ENCODE measurements around the gene MAML3.

MAML3 gene

DNA sequence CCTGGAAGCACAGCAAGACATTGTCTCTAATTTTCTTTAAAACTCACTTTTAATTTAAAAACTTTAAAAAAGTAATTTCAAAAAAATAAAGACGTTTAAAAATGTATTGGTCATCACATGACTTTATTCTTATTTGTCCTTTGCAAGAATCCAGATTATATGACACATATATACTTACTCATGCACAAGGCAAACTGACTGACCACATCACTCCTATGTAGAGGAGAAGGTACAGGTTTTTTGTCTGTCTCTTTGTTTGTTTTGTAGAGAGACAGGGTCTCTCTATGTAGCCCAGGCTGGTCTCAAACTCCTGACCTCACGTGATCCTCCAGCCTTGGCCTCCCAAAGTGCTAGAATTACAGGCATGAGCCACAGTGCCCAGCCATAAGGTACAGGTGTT is 28.6 kb downstream of the MAML3 start:
- TF ChIP-seq, protein P1, sequence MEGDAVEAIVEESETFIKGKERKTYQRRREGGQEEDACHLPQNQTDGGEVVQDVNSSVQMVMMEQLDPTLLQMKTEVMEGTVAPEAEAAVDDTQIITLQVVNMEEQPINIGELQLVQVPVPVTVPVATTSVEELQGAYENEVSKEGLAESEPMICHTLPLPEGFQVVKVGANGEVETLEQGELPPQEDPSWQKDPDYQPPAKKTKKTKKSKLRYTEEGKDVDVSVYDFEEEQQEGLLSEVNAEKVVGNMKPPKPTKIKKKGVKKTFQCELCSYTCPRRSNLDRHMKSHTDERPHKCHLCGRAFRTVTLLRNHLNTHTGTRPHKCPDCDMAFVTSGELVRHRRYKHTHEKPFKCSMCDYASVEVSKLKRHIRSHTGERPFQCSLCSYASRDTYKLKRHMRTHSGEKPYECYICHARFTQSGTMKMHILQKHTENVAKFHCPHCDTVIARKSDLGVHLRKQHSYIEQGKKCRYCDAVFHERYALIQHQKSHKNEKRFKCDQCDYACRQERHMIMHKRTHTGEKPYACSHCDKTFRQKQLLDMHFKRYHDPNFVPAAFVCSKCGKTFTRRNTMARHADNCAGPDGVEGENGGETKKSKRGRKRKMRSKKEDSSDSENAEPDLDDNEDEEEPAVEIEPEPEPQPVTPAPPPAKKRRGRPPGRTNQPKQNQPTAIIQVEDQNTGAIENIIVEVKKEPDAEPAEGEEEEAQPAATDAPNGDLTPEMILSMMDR (IDR thresholded peaks at IDR 0.05): no peak

DNA sequence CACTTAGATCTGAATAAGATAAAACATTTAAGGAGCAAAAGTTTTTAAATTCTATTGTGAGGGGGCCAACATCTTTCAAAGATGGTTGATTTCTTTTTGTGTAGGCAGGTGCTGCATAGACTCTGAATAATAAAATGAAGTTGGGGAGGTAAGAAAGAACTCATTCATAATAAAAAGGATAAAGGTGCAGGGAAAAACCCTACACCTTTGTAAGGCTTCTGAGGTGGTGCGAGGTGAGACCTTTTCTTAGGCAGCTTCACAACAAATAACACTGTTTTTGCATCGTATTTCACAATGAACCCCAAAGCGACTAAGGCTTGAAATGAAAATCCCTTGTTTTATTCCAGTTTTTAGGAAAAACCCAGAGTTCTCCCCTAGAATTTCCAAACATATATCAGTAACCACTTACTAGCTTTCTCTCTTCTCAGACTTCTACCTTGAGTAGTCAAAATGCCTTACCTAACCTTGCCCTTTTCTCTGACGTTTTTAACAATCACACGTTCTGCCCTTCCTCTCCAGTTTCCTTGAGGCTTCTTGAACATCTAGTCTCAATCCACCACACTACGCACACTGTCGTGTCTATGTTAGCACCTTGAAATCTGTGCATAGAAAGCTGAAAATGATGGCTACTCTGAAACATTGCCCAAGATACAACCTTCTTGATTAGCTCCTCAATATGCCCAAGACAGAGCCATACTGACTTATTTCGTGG is 30.2 kb downstream of the MAML3 start:
- TF ChIP-seq, protein P1 (IDR thresholded peaks at IDR 0.05): no peak

DNA sequence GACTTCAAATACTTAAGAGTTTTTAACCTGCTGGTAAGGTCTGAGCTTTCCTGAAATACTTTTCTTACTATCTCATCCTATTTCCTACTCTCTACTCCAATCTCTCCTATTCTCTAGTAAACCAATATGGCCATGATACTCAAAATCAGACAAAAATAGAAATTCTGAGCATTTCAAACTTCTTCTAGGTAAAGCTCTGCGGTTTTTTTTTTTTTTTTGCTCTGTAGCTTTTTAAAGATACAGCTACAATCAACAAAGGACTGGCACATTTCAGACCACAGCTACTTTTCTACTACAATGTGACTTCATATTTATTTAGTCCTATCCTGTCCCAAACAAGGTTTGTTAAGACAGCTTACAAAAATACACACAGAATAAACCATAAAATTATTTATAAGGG is 31.1 kb downstream of the MAML3 start:
- TF ChIP-seq, protein P1 (IDR thresholded peaks at IDR 0.05): no peak

DNA sequence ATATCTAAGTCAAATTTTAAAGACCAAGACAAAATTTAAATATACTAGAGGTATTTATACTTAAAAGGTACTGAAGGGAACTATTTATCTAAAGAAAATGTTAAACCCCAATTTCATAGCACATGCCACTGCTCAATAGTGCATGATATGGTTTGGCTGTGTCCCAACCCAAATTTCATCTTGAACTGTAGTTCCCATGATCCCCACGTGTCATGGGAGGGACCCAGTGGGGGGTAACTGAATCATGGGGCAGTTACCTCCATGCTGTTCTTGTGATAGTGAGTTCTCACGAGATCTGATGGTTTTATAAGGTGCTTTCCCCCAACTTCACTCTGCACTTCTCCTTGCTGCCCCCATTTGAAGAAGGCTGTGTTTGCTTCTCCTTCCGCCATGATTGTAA is 32.3 kb downstream of the MAML3 start:
- TF ChIP-seq, protein P1 (IDR thresholded peaks at IDR 0.05): no peak

DNA sequence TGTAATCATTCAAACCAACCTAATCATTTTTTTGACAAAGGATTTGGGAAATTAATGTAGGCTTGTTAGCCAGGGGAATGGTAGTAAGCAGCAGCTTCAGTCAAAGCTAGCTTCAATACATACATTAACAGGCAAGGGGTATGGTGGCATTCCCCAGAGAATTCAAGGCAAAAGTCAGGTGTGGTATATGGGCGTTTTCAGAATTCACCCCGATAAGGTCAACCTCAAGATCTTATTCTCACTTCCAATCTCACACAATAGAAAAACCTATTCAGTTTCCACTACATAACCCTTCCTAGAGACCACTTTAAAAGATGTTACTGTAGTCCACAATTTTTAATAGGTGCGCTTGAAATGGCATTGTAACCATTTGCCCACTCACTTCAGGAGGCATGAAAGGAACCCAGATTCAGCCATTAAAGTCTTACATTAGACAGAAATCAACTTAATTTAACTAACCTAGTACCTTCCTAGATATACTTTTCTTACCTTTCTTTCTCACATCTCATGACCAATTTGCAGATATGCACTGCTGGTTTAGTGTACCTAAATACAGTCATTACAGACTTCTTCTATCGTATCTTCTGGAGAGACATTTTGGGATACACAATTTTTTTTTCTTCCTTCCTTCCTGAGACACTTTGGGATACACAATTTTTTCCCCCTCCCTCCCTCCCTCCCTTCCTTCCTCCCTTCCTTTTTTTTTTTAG is 34.9 kb downstream of the MAML3 start:
- TF ChIP-seq, protein P1 (IDR thresholded peaks at IDR 0.05): no peak

DNA sequence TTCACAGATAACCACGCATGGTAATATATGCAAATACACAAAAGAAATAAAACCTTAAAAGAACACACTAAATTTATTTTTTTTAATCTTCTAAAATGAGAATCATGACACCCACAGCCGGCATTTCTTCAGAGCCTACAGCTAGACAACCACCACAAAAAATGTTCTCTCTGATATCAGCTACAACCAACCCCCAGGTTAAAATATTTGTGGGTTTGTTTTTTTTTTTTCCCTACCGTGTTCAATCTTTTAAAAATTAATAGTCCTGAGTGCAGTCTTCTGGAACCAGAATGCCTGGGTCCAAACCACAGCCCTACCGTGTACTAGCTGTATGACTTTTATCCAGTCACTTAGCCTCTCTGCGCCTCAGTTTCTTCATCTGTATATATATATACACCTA is 36.0 kb downstream of the MAML3 start:
- TF ChIP-seq, protein P1 (IDR thresholded peaks at IDR 0.05): no peak

DNA sequence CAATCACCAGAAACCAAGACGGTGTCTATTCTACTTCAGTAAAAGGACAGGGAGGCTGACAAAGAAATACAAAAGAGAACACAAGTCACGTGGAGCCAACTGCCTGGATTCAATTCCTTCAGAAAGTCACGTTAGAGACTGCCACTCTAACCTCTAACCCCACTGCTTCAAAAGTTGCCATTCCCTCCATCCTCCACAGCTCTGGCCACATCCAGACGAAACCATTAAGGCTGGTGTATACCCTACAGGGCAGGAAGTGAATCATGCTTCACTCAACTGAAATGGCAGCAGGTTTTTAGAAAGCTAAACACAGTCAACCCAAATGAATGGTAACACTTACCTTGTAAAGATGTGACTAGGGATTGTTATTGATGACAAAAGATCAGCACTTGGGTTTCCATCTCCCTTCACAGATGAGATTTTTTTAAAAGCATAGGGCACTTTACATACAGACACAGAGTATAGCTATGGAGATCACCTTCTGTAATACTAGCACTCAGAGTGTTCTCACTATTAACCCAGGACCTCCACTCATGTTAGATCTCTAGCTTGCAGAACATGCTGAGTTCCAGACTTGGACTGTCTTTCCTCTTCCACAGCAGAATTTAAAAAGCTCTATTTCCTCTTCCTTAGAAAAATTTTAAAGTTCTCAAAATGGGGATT is 37.4 kb downstream of the MAML3 start:
- TF ChIP-seq, protein P1 (IDR thresholded peaks at IDR 0.05): no peak

All from LNCAP (cell line).